HEK293 (cell line): Measurements from ENCODE around the gene OR10P1.

Experiments used
- CTCF ChIA-PET: fragments of 350-600 bp; formaldehyde crosslinking; extraction: SDS; loops from one replicate; lab custom pipeline; 2021; ENCODE audit warnings: antibody characterized with exemption; lab: Yijun Ruan, JAX
- POLR2A ChIA-PET: fragments of 300-600 bp; formaldehyde crosslinking; extraction: SDS; loops from one replicate; lab custom pipeline; 2020; ENCODE audit warnings: antibody characterized with exemption, inconsistent platforms; lab: Yijun Ruan, JAX
- H3K27ac ChIP-seq: fragments of 200-500 bp; sonication (Bioruptor generic); 2 replicates; pipeline ENCODE4 v1.5.1; 2014; ENCODE audit warnings: low read depth, low read length, control low read depth, inconsistent platforms; ENCODE audit errors: extremely low read depth
- H3K36me3 ChIP-seq, 2 experiments: fragments of 200-500 bp in 1 of 2; sonication (Bioruptor generic) in 1 of 2; 1 replicate in 1 of 2; 2 replicates in 1 of 2; pipeline ENCODE4 v1.5.1; 2014 to 2017; ENCODE audit warnings: inconsistent platforms in 2 of 2, low read length in 2 of 2; ENCODE audit not compliant: control insufficient read depth in 2 of 2, insufficient read depth in 1 of 2
- H3K4me1 ChIP-seq: fragments of 200-500 bp; sonication (Bioruptor generic); 2 replicates; pipeline ENCODE4 v1.5.1; 2014; ENCODE audit warnings: mild to moderate bottlenecking, low read length, inconsistent platforms; ENCODE audit not compliant: control insufficient read depth, insufficient read depth
- H3K4me3 ChIP-seq: 2 replicates; pipeline ENCODE4 v1.5.1; 2011; ENCODE audit warnings: low read depth, mild to moderate bottlenecking, control low read depth, low read length, moderate library complexity
- H3K9me3 ChIP-seq: fragments of 200-500 bp; sonication (Bioruptor generic); 2 replicates; pipeline ENCODE4 v1.5.1; 2014; ENCODE audit warnings: low read depth, low read length, inconsistent platforms; ENCODE audit not compliant: control insufficient read depth, insufficient read depth
- GLIS2 ChIP-seq: fragments of 450-650 bp; formaldehyde crosslinking; IDR thresholded peaks from 2 replicates; pipeline ENCODE4 v1.5.1; 2016; ENCODE audit warnings: missing biosample characterization, missing genetic modification characterization
- HOXD13 ChIP-seq: sonication (generic); formaldehyde crosslinking; IDR thresholded peaks from 2 replicates; pipeline ENCODE4 v1.8.0; 2022; ENCODE audit warnings: missing genetic modification reagents, borderline replicate concordance
- KLF1 ChIP-seq: fragments of 450-650 bp; formaldehyde crosslinking; IDR thresholded peaks from 2 replicates; pipeline ENCODE4 v1.5.1; 2016; ENCODE audit warnings: missing biosample characterization, missing genetic modification characterization
- SP3 ChIP-seq: fragments of 450-650 bp; formaldehyde crosslinking; IDR thresholded peaks from 2 replicates; pipeline ENCODE4 v1.5.1; 2016; ENCODE audit warnings: missing biosample characterization, missing genetic modification characterization
- ZNF146 ChIP-seq: fragments of 450-650 bp; formaldehyde crosslinking; IDR thresholded peaks from 2 replicates; pipeline ENCODE4 v1.5.1; 2016; ENCODE audit warnings: missing biosample characterization, missing genetic modification characterization
- ZNF169 ChIP-seq: fragments of 450-650 bp; formaldehyde crosslinking; IDR thresholded peaks from 2 replicates; pipeline ENCODE4 v1.5.1; 2016; ENCODE audit warnings: missing biosample characterization, missing genetic modification characterization
- ZNF23 ChIP-seq: fragments of 450-650 bp; formaldehyde crosslinking; IDR thresholded peaks from 2 replicates; pipeline ENCODE4 v1.5.1; 2016; ENCODE audit warnings: missing biosample characterization, missing genetic modification characterization, borderline replicate concordance
- ZNF266 ChIP-seq: fragments of 450-650 bp; formaldehyde crosslinking; IDR thresholded peaks from 2 replicates; pipeline ENCODE4 v1.5.1; 2016; ENCODE audit warnings: missing biosample characterization, missing genetic modification characterization, low read depth
- ZNF335 ChIP-seq: fragments of 450-650 bp; formaldehyde crosslinking; conservative IDR thresholded peaks from 2 replicates; pipeline ENCODE4 v1.5.1; 2016; ENCODE audit warnings: missing biosample characterization, missing genetic modification characterization
- ZNF433 ChIP-seq: fragments of 450-650 bp; formaldehyde crosslinking; IDR thresholded peaks from 2 replicates; pipeline ENCODE4 v1.5.1; 2016; ENCODE audit warnings: missing biosample characterization, missing genetic modification characterization, low read depth
- ZNF560 ChIP-seq: fragments of 450-650 bp; formaldehyde crosslinking; IDR thresholded peaks from 2 replicates; pipeline ENCODE4 v1.5.1; 2017; ENCODE audit warnings: missing biosample characterization, missing genetic modification characterization, borderline replicate concordance
- ZNF626 ChIP-seq: fragments of 450-650 bp; sonication (Bioruptor Pico); formaldehyde crosslinking; IDR thresholded peaks from 2 replicates; pipeline ENCODE4 v1.5.1; 2018; ENCODE audit warnings: missing biosample characterization, missing genetic modification characterization, inconsistent platforms
- ZNF747 ChIP-seq: fragments of 450-650 bp; formaldehyde crosslinking; IDR thresholded peaks from 2 replicates; pipeline ENCODE4 v1.5.1; 2016; ENCODE audit warnings: missing biosample characterization, missing genetic modification characterization
- ZNF776 ChIP-seq: fragments of 450-650 bp; formaldehyde crosslinking; IDR thresholded peaks from 2 replicates; pipeline ENCODE4 v1.5.0; 2017; ENCODE audit warnings: missing biosample characterization, missing genetic modification characterization, borderline replicate concordance
- TF ChIP-seq, protein P1 (sequence below): sonication (generic); formaldehyde crosslinking; IDR thresholded peaks from 2 replicates; pipeline ENCODE4 v1.8.1; 2022; ENCODE audit warnings: mild to moderate bottlenecking, moderate library complexity, missing genetic modification reagents
- TF ChIP-seq, protein P2 (sequence below): fragments of 450-650 bp; formaldehyde crosslinking; IDR thresholded peaks from 2 replicates; pipeline ENCODE4 v1.5.1; 2016; ENCODE audit warnings: missing biosample characterization, missing genetic modification characterization
- TF ChIP-seq, protein P3 (sequence below): fragments of 450-650 bp; formaldehyde crosslinking; IDR thresholded peaks from 2 replicates; pipeline ENCODE4 v1.5.1; 2017; ENCODE audit warnings: missing biosample characterization, missing genetic modification characterization
- TF ChIP-seq, protein P4 (sequence below): fragments of 450-650 bp; formaldehyde crosslinking; IDR thresholded peaks from 2 replicates; pipeline ENCODE4 v1.5.1; 2016; ENCODE audit warnings: missing biosample characterization, missing genetic modification characterization

Gene OR10P1

DNA sequence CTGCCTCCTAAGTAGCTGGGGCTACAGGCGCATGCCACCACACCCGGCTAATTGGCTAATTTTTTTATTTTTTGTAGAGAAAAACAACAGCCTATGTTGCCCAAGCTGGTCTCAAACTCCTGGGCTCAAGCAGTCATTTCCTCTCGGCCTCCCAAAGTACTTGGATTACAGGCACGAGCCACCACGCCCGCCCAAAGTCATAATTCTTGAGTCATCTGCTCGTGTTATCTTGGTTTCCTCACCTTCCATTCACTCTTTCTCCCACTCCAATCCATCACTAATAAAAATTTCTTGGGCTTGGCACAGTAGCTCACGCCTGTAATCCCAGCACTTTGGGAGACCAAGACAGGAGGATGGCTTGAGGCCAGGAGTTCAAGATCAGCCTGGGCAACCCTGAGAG lies 39.0 kb downstream of the OR10P1 start:
- no peaks in the 10 kb centered on the region for H3K36me3 ChIP-seq
- no peak for TF ChIP-seq ZNF560 (tag by site-specific recombination)
- TF ChIP-seq ZNF335, result no peak
- TF ChIP-seq HOXD13, result no peak
- no peak for TF ChIP-seq ZNF146 (tag by site-specific recombination)
- TF ChIP-seq KLF1 (tag by site-specific recombination), result peak; percentile 56; the same call in 1 of the 2 replicates
- no peak for TF ChIP-seq ZNF747 (tag by site-specific recombination)
- TF ChIP-seq ZNF776 (tag by site-specific recombination), result no peak
- H3K9me3 ChIP-seq, result no peaks in the 10 kb centered on the region
- POLR2A ChIA-PET, result no interaction called here
- H3K4me3 ChIP-seq, result no peak overlapping the region
- H3K4me1 ChIP-seq, result no peaks in the 10 kb centered on the region
- CTCF ChIA-PET, result interaction anchor here (0.7 to 3.4 kb wide), 3 partner anchors 19 to 61 kb away, joined by 3 to 16 read pairs (median 4); no protein-coding TSS in a partner anchor
- no peak overlapping the region for H3K27ac ChIP-seq

DNA sequence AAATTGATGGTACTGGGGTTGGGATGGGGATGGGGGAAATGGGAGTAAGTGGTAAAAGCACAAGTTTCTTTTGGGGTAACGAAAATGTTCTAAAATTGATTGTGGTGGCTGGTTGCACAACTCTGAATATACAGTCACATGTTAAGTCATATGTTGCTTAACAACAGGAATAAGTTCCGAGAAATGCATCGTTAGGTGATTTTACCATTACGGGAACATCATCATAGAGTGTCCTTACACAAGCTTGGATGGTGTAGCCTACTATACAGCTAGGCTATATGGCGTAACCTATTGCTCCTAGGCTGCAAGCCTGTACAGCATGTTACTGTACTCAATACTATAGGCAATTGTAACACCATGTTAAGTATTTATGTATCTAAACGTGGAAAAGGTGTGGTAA lies 40.0 kb downstream of the OR10P1 start:
- Histone ChIP-seq H3K4me1 (no peaks in the 10 kb centered on the region), H3K9me3 (no peaks in the 10 kb centered on the region), H3K36me3 (no peaks in the 10 kb centered on the region), H3K4me3 (no peak overlapping the region), H3K27ac (no peak overlapping the region)
- ChIA-PET CTCF (interaction anchor here (0.8 to 3.4 kb wide), 2 partner anchors 20 to 60 kb away, joined by 5 to 16 read pairs; no protein-coding TSS in a partner anchor), POLR2A (no interaction called here)
- TF ChIP-seq ZNF169 (tag by site-specific recombination) (no peak), ZNF23 (tag by site-specific recombination) (no peak), ZNF266 (tag by site-specific recombination) (no peak), SP3 (tag by site-specific recombination) (no peak), ZNF626 (tag by site-specific recombination) (no peak)
- TF ChIP-seq, protein P1, sequence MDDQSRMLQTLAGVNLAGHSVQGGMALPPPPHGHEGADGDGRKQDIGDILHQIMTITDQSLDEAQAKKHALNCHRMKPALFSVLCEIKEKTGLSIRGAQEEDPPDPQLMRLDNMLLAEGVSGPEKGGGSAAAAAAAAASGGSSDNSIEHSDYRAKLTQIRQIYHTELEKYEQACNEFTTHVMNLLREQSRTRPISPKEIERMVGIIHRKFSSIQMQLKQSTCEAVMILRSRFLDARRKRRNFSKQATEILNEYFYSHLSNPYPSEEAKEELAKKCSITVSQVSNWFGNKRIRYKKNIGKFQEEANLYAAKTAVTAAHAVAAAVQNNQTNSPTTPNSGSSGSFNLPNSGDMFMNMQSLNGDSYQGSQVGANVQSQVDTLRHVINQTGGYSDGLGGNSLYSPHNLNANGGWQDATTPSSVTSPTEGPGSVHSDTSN (CRISPR knock-in tag), result no peak

DNA sequence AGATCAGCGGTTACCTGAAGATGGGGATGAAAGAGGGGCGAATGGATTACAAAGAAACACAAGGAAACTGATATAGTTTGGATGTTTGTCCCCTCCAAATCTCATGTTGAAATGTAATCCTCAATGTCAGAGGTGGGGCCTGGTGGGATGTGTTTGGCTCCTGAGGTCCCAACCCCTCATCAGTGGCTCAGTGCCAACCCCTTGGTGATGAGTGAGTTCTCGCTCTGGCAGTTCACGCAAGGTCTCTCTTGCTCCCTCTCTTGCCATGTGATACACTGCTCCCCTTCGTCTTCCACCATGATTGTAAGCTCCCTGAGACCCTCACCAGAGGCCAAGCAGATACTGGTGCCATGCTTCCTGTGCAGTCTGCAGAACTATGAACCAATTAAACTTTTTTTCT lies 43.0 kb downstream of the OR10P1 start:
- Histone ChIP-seq H3K4me3 (no peak overlapping the region), H3K9me3 (no peaks in the 10 kb centered on the region), H3K4me1 (no peaks in the 10 kb centered on the region), H3K36me3 (no peaks in the 10 kb centered on the region), H3K27ac (no peak overlapping the region)
- POLR2A ChIA-PET, result no interaction called here
- CTCF ChIA-PET, result no interaction called here
- TF ChIP-seq GLIS2 (tag by site-specific recombination) (no peak), HOXD13 (no peak), ZNF433 (tag by site-specific recombination) (no peak)
- TF ChIP-seq, protein P2, sequence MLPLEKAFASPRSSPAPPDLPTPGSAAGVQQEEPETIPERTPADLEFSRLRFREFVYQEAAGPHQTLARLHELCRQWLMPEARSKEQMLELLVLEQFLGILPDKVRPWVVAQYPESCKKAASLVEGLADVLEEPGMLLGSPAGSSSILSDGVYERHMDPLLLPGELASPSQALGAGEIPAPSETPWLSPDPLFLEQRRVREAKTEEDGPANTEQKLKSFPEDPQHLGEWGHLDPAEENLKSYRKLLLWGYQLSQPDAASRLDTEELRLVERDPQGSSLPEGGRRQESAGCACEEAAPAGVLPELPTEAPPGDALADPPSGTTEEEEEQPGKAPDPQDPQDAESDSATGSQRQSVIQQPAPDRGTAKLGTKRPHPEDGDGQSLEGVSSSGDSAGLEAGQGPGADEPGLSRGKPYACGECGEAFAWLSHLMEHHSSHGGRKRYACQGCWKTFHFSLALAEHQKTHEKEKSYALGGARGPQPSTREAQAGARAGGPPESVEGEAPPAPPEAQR (tag by site-specific recombination), result no peak
- TF ChIP-seq, protein P3, sequence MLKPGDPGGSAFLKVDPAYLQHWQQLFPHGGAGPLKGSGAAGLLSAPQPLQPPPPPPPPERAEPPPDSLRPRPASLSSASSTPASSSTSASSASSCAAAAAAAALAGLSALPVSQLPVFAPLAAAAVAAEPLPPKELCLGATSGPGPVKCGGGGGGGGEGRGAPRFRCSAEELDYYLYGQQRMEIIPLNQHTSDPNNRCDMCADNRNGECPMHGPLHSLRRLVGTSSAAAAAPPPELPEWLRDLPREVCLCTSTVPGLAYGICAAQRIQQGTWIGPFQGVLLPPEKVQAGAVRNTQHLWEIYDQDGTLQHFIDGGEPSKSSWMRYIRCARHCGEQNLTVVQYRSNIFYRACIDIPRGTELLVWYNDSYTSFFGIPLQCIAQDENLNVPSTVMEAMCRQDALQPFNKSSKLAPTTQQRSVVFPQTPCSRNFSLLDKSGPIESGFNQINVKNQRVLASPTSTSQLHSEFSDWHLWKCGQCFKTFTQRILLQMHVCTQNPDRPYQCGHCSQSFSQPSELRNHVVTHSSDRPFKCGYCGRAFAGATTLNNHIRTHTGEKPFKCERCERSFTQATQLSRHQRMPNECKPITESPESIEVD, result no peak
- TF ChIP-seq, protein P4, sequence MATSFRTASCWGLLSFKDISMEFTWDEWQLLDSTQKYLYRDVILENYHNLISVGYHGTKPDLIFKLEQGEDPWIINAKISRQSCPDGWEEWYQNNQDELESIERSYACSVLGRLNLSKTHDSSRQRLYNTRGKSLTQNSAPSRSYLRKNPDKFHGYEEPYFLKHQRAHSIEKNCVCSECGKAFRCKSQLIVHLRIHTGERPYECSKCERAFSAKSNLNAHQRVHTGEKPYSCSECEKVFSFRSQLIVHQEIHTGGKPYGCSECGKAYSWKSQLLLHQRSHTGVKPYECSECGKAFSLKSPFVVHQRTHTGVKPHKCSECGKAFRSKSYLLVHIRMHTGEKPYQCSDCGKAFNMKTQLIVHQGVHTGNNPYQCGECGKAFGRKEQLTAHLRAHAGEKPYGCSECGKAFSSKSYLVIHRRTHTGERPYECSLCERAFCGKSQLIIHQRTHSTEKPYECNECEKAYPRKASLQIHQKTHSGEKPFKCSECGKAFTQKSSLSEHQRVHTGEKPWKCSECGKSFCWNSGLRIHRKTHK, result no peak
